Right renal pelvis (tissue), 4 donors: Measurements from ENCODE around the gene PCDH17. TPM values are rescaled to one million over a fixed set of nuclear protein-coding genes. Genes with fewer than 3 reads are reported as not detected.

Source experiments
- DNase-seq, 4 donors: peaks; one replicate each; pipeline ENCODE4 v3.0.0-alpha.2; 2013; ENCODE audit warnings: low read depth in 4 of 4, low spot score in 3 of 4, missing footprints in 1 of 4
- polyA plus RNA-seq, 4 donors: library from polyadenylated mRNA; unstranded; fragments of 120-200 nt; gene quantifications; one replicate each; pipeline ENCODE4 v1.2.1, GENCODE V29; 2013; ENCODE audit not compliant: insufficient read length in 4 of 4

The PCDH17 gene, protein sequence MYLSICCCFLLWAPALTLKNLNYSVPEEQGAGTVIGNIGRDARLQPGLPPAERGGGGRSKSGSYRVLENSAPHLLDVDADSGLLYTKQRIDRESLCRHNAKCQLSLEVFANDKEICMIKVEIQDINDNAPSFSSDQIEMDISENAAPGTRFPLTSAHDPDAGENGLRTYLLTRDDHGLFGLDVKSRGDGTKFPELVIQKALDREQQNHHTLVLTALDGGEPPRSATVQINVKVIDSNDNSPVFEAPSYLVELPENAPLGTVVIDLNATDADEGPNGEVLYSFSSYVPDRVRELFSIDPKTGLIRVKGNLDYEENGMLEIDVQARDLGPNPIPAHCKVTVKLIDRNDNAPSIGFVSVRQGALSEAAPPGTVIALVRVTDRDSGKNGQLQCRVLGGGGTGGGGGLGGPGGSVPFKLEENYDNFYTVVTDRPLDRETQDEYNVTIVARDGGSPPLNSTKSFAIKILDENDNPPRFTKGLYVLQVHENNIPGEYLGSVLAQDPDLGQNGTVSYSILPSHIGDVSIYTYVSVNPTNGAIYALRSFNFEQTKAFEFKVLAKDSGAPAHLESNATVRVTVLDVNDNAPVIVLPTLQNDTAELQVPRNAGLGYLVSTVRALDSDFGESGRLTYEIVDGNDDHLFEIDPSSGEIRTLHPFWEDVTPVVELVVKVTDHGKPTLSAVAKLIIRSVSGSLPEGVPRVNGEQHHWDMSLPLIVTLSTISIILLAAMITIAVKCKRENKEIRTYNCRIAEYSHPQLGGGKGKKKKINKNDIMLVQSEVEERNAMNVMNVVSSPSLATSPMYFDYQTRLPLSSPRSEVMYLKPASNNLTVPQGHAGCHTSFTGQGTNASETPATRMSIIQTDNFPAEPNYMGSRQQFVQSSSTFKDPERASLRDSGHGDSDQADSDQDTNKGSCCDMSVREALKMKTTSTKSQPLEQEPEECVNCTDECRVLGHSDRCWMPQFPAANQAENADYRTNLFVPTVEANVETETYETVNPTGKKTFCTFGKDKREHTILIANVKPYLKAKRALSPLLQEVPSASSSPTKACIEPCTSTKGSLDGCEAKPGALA (N-terminal part only)
- polyA plus RNA-seq = 10 to 100 TPM; 16.6 to 18.2 (median 17.3) TPM

DNA sequence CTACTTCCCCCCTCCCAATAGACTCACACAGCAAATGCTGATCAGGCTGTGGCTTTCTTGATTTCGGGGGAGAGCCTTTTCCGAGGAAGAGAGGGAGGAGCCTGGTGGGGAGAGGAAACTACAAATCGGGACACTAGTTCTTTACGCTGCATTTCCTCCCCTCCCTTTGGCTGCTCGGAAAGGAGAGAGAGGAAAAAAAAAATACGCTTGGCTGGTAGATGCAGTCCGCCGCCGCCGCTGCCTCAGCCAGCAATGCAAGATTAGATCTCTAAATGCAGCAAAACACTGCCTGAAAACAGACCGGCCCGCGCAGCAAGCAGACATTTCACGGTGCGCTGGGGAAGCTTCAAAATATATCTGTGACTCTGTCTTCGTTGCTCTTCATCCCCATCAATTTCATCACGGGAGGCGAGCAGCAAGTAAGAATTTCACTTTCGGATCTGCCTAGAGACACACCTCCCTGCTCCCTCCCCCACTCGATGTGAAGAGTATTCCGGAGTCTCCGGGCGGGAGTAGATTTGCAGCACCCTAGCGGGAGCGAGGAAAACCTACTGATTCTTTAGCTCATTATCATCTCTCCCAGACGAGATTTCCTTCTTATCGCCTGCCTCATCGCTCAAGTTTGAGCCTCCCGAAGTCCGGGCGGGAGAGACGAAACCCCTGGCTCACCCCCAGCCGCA, at the start of gene PCDH17:
PCDH17 (plus strand) TSS at position 149 of the 680 bp plus-strand sequence. CDS start 803 bp downstream, outside the sequence.
- peak in 1 of 4 donors; percentile 70 for DNase-seq

DNA sequence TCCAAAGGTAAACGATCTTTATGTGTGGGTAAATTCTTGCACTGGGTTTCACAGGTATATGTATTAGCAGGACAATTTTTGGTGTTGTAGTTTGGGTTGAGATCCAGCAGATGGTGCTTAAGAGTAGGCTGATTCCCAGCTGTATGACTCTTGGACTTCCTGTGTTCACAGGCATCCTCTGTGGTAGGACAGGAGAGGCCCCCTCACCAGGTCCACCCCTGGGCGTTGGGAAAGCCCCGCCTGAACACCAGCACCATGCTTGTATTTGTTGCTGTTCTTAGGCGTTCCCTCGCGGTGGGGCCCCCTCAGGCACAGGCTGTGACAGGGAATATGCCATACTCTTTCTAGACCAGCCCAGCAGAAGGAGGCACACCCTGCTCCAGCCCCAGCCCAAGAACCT, 49.5 kb upstream of the PCDH17 start:
- no peak for DNase-seq

DNA sequence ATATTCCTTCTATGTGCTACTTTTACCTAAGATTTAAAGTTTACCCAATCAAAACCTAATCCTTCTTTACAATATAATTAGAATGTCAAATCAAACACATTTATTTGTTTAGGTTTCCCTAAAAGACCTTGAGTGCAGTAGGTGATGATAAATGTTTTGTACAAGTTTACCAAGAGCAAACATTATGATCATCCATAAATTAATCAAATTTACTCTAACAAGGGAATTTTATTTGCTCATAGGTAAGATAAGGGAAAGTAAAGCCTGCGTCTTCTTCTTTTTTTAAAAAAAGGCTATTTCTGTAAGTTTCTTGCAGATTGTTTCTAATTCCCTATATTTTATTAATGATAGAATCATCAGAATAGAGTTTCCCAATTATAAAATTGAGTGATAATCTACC, 48.0 kb upstream of the PCDH17 start:
- no peak for DNase-seq

DNA sequence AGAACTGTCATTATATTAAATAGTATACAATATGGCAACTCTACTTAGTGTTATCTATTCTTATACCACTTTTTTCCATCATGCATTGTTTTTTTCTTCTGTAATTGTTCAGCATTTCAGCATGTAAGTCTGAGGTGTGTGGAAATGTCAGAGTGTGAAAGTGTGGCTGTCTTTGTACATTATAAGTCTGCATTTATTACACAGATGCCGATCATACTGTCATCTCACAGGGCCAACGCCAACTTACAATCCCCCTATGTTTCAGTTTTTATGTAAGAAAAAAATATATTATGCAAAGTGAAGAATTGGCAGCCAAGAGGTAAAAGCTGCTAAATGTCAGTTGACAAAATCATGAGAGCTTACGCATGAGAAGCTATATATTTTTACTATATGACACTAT, 42.9 kb upstream of the PCDH17 start:
- DNase-seq = no peak

DNA sequence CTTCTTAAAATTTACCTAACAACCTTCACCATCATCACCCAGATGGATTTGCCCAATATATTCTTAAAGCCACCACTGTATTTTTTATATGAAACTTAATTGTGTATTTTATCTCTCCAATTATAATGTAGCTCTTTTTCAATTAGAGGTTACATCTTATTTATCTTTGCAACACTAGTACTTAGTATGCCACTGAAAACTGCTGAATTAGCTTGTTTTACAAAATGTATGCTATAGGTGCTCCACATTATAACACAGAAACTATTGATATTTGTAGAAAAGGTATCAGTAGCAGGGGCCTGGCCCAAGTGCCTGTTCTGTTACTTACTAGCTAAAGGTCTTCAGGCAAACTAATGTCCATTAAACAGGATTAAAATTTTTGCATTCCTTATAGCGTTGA, 35.8 kb upstream of the PCDH17 start:
- DNase-seq = no peak

DNA sequence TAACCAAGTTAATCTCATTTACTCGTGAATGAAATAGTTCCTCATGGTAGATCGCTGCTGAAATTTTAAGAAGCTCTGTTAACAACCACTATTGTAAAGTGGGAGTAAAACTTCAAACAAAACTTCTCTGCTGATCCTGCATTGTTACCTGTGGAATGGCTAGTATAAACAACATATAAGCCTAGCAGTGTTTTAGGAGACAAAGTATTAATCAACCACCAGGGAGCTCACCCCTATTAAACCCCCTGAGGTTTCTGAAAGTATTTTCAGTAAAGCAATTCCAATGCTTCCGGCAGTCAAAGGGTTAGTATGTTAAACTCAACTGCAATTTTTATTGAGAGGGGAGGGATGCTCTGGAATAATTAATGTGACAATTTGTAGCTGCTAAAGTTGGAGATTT, 30.0 kb upstream of the PCDH17 start:
- no peak for DNase-seq

DNA sequence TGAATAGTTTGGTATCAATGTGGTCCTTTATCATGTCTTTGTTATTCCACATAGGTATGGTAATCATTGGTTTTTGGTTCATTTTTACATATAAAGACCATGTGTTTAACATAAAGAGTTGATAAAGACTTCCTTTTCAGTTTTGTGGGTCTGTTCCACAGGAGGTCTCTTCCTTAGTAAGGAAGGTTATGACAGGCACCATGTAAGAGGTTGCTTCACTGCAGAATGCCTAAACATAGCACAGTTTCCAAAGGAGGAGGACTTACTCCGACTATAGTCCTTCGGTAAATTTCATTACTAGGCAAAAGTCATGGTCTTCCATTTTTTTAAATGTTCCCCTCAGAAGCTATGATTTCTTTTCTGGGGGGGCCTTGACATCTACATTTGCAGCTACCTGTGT, 27.1 kb upstream of the PCDH17 start:
- DNase-seq = no peak

DNA sequence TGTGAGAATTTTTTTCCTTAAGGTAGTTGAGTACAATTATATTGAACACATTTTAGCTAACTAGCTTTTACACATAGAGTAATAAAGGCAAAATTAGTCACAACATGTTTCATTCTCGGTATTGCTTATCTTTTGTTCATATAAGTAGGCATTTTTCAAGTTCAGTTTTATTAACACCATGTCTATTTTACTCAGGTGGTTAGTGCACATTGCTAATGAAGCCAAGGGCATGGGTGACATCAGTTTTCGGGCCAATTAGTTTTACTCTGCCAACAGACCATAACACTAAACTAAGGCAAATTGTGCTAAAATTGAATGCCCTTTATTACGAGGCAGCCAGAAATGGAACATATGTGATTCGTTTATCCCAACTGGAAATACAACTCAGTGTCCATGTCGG, 19.6 kb upstream of the PCDH17 start:
- DNase-seq = no peak

DNA sequence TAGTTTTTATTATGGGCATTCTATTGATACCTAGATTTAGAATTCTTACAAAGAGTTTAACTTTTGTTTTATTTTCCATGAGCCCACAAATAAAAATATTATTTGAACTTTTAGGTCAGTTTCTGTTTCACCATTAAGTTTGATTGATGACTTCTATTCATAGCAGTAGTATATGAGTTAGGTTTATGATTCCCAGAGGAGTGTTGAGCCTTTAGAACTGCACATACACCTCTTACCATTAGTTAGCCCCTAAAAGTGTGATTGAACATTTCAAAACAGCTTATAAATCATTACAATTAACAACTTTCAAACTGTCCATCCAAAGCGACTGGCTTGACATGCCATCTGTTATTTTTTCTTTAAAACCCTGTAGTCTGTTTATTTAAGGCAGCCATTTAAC, 19.0 kb upstream of the PCDH17 start:
- no peak for DNase-seq

DNA sequence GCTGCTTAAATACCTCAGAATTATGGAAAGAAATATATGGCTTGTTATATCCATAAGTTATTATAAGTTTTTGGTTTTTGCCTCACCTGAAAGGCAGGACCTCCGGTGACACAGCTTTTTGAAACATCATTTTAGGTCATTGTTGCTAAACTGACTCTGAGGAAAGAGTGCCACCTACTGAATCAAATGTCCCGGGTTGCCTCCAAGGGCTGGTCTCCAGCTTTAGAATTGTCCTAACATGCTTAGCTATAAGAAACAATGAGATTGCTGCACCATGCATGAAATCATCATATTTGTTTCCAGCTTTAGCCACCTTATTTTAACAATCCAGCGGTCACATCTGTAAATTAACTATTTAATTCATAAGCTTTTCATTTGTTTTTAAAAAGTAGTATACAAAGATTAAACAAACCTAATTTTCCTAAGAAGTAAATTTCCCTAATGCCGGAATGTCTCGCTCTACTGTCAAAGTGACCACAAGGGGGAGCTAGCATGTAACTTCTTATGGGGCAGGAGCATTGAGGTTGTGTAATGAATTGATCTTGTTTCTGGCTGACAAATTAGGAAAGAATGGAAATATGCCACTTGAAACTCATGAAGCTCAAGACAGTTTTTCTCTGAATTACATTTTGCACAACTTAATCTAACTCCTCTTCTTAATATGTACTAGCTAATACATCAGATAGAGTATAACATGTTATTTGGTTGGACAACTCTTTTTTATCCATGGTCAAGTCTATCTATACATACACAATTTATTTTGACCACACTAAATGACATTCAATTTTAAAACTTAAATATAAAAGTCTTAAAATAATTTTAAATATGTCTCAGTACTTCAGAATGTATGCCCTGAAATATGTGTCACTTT, 6.7 kb upstream of the PCDH17 start:
- DNase-seq = peak in 2 of 4 donors; percentile 65 to 70

DNA sequence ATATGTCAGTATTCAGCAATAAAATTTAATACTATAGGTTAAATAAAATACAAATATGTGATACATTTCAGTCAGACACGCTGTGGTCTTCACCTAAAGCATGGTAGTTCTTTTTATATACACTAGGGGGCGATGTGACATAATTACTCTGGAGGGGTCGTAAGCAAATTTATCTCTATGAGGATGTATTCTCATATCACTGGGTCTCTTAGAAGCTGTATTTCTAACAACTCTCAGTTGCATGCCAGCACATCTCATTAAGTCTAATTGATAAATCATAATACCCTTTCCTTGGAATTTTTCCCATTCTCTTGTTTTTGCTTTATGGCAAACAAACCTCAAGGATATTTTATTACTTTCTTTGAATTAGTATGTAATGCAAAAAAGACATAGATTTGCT, 3.9 kb upstream of the PCDH17 start:
- no peak for DNase-seq

DNA sequence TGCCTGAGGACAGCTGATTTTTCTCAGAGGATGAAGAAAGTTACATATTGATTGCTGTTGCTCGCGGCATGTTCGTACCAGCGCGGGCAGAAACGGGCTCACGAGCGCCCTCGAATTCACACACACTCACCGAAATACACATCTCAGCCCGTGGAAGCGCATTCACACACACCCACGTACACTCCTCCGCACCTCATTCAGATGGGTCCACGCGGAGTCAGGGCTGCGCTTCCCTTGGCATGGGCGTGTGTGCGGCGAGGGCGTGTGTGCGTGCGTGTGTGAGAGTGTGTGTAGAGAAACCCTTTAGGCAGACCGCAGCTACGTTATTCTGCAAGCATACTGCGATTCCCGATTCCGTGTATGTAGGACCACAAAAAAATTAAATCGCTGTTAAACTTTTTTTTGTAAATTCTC, 2.1 kb upstream of the PCDH17 start:
- no peak for DNase-seq

DNA sequence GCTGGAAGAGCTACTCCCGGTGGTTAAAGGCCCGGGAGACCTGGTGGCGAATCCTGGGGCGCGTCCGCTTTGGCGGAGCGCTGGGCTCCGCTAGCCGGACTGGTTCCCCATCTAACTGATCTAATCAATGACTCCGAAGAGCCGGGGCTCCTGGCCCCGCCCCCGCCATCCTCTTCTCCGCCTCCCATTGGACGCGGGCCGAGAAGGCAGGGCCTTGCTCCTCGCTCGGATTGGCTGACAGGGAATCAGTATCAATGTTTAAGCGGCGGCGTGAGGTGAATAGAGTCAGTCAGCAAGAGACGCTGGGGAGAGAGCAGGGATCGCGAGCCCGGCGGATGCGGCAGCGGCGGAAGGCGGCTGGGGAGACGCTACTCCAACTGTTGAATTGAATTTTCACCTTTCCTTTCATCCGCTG, 1.7 kb upstream of the PCDH17 start:
- DNase-seq = peak; percentile 80 to 86 (median 82)

DNA sequence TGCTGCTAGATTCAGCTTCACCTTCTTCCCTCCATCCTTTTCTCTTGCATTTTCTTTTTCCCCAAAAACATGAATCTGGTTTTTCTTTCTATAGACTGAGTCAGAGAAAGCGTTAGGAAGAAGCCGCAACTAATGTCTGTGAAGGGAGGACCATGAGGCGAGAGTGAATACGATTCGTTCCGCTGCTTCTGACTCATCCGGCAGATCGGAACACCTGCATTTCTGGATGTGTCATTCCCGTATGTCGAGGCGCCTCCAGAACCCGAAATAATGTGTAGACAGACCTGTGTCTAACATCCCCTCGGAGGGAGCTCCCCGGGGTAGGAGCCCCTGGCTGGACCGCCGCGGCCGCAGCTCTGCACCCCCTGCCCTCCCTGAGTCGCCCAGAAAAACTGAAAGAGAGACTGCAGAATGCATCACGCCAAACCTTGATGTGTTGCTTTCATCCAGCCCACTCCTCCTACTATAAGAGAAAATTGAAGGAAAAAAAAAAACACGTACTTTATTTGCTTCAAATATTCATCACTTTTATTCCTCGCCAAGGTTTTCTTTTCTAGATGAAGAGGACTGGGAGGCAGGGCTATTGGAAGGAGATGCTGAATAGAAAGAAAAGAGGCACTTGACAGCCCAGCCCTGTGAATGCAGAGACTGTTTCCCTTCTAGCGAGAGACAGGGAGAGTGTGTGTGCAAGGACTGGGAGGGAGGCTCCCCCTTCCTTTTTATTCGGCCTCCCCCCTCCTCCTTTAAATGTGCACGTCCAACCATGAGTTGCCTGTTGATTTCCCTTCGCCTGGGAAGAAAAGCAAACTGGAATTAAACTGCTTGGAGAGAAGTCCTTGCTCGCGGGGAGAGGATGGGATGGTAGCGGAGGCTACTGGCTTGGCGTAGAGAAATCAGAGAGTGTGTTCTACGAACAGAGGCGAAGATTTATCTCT, 616 bp upstream of the PCDH17 start:
- no peak for DNase-seq

DNA sequence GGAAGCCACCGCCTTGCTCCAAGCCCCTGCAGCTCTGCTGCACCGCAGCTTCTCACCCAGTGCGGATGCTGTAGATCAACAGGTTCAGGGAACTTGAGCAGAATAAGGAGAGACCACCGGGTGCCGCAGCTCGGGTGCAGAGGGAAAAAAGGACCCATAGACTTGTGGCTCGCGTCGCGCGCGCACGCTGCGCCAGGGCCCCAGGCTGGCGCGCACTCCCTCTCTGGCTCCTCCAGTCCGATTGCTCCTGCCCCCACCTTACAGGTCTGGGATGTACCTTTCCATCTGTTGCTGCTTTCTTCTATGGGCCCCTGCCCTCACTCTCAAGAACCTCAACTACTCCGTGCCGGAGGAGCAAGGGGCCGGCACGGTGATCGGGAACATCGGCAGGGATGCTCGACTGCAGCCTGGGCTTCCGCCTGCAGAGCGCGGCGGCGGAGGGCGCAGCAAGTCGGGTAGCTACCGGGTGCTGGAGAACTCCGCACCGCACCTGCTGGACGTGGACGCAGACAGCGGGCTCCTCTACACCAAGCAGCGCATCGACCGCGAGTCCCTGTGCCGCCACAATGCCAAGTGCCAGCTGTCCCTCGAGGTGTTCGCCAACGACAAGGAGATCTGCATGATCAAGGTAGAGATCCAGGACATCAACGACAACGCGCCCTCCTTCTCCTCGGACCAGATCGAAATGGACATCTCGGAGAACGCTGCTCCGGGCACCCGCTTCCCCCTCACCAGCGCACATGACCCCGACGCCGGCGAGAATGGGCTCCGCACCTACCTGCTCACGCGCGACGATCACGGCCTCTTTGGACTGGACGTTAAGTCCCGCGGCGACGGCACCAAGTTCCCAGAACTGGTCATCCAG, 964 bp downstream of the PCDH17 start:
- DNase-seq = no peak

DNA sequence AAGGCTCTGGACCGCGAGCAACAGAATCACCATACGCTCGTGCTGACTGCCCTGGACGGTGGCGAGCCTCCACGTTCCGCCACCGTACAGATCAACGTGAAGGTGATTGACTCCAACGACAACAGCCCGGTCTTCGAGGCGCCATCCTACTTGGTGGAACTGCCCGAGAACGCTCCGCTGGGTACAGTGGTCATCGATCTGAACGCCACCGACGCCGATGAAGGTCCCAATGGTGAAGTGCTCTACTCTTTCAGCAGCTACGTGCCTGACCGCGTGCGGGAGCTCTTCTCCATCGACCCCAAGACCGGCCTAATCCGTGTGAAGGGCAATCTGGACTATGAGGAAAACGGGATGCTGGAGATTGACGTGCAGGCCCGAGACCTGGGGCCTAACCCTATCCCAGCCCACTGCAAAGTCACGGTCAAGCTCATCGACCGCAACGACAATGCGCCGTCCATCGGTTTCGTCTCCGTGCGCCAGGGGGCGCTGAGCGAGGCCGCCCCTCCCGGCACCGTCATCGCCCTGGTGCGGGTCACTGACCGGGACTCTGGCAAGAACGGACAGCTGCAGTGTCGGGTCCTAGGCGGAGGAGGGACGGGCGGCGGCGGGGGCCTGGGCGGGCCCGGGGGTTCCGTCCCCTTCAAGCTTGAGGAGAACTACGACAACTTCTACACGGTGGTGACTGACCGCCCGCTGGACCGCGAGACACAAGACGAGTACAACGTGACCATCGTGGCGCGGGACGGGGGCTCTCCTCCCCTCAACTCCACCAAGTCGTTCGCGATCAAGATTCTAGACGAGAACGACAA, 1.8 kb downstream of the PCDH17 start:
- DNase-seq = no peak
